Sigmoid colon (tissue), 4 donors: ENCODE data around the gene SLC25A36.

Source experiments
- CTCF ChIP-seq, 4 experiments: fragments of 450-650 bp in 3 of 4; fragments of 200-600 bp in 1 of 4; IDR thresholded peaks; one replicate each; pipeline ENCODE4 v1.5.1; 2016 to 2019; ENCODE audit warnings: antibody characterized with exemption in 4 of 4, mild to moderate bottlenecking in 3 of 4, moderate library complexity in 2 of 4
- EP300 ChIP-seq, 4 donors: sonication (generic); formaldehyde crosslinking; IDR thresholded peaks; one replicate each; pipeline ENCODE4 v1.6.1; 2017; ENCODE audit warnings: antibody characterized with exemption in 4 of 4
- POLR2AphosphoS5 ChIP-seq, 4 donors: sonication (generic); formaldehyde crosslinking; IDR thresholded peaks; one replicate each; pipeline ENCODE4 v1.6.1; 2017; ENCODE audit warnings: antibody characterized with exemption in 4 of 4

- TF ChIP-seq POLR2AphosphoS5 (IDR thresholded peaks at IDR 0.05), result no peak
- TF ChIP-seq CTCF (IDR thresholded peaks at IDR 0.05), result no peak
- no peak for TF ChIP-seq EP300 (IDR thresholded peaks at IDR 0.05)
Measured at GRCh38 chr3:141006344-141006743, 64.7 kb downstream of the SLC25A36 start.
